ENCODE data around the gene FTCD. TPM values are rescaled to one million over a fixed set of nuclear protein-coding genes. Genes with fewer than 3 reads are reported as not detected.

FTCD gene
- total and polyA plus RNA-seq, 2 donors (not counting 3 experiments of a cell fraction or from before 2014, with no cell fraction given): 0.06 to 1.2 TPM

DNA sequence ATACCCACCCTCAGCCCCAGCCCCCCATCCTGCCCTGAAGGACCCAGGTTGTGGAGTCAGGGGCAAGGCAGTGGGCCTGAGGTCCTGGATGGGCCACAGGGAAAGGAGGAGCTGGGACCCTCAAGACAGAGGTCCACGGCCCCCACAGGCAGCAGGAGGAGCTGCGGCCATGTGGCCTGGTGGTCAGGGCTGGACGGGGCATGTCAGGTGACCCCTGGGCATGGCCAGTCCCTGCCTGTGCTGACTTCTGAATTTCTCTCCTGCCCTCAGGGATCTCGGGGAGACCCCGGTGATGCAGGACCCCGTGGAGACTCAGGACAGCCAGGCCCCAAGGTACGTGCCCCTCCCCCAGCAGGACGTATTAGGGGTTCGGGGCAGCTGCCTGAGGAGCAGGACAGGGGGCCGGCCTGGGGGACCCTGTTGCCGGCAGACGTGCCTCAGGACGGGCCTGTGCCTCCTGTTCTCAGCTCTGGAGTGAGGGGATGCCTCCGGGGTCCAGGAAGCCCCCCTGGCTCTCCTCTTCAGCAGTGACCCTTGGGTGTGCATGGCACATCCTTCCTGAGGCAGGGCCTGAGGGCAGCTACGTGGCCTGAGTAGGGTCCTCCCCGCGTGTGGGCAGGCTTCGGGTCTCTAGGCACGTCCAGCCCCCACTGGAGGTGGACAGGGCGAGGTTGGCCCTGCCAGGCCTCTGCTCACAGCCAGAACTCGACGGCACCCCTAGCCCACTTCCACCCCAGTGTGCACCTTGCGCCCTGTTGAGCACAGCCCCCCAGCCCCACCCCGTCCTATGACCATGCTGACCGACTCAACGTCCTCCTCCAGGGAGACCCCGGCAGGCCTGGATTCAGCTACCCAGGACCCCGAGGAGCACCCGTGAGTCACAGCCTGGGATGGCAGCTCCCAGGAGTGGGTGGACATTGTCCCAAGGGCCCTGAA lies 33.8 kb downstream of the FTCD start:
- no peaks in the 10 kb centered on the region for H3K4me1 ChIP-seq (ENCODE audit: control insufficient read depth, extremely low read depth, insufficient read depth, low read length)
- BruUV-seq (replicated peaks): no TSS peak
- no peaks in the 10 kb centered on the region for H3K79me2 ChIP-seq (ENCODE audit: control insufficient read depth, insufficient read depth, low read length)
- no peaks in the 10 kb centered on the region for H4K20me1 ChIP-seq (replicated peaks; ENCODE audit: control insufficient read depth, extremely low read depth, insufficient read depth, low read length)
- DNase-seq (ENCODE audit: low read depth, low spot score) (no peak), FAIRE-seq (no peak)
- intact Hi-C loops (cut with micrococcal nuclease): no loop called here
- H3K9ac ChIP-seq (replicated peaks; ENCODE audit: extremely low read depth, insufficient read depth, low read length): no peak overlapping the region
- TF ChIP-seq POLR2A (IDR thresholded peaks at IDR 0.05; ENCODE audit: low read depth, low read length) (no peak), MYC (IDR thresholded peaks at IDR 0.05; ENCODE audit: low read depth, low read length) (no peak), POLR2AphosphoS5 (IDR thresholded peaks at IDR 0.05; ENCODE audit: insufficient read depth, low read depth, low read length) (no peak), EZH2 (IDR thresholded peaks at IDR 0.05; ENCODE audit: borderline replicate concordance, low read depth, low read length, severe bottlenecking) (no peak), JUN (IDR thresholded peaks at IDR 0.05; ENCODE audit: borderline replicate concordance, insufficient read depth, insufficient read length, low read depth) (no peak), FOS (IDR thresholded peaks at IDR 0.05; ENCODE audit: borderline replicate concordance, insufficient read depth, low read length) (no peak), GATA2 (IDR thresholded peaks at IDR 0.05; ENCODE audit: insufficient read depth, insufficient read length, low read depth, low read length) (no peak)
- TF ChIP-seq, protein P1, sequence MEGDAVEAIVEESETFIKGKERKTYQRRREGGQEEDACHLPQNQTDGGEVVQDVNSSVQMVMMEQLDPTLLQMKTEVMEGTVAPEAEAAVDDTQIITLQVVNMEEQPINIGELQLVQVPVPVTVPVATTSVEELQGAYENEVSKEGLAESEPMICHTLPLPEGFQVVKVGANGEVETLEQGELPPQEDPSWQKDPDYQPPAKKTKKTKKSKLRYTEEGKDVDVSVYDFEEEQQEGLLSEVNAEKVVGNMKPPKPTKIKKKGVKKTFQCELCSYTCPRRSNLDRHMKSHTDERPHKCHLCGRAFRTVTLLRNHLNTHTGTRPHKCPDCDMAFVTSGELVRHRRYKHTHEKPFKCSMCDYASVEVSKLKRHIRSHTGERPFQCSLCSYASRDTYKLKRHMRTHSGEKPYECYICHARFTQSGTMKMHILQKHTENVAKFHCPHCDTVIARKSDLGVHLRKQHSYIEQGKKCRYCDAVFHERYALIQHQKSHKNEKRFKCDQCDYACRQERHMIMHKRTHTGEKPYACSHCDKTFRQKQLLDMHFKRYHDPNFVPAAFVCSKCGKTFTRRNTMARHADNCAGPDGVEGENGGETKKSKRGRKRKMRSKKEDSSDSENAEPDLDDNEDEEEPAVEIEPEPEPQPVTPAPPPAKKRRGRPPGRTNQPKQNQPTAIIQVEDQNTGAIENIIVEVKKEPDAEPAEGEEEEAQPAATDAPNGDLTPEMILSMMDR (IDR thresholded peaks at IDR 0.05; ENCODE audit: extremely low read depth in 1 of 2, insufficient read depth in 1 of 2, low read depth in 1 of 2, low read length in 2 of 2): no peak
- TF ChIP-seq, protein P2, sequence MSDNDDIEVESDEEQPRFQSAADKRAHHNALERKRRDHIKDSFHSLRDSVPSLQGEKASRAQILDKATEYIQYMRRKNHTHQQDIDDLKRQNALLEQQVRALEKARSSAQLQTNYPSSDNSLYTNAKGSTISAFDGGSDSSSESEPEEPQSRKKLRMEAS (IDR thresholded peaks at IDR 0.05; ENCODE audit: insufficient read depth, insufficient read length): no peak
- H3K9me3 ChIP-seq (replicated peaks; ENCODE audit: control insufficient read depth, insufficient read depth, low read length): no peaks in the 10 kb centered on the region
- no peaks in the 10 kb centered on the region for H3K27me3 ChIP-seq (ENCODE audit: control insufficient read depth in 2 of 2, insufficient read depth in 2 of 2, low read length in 2 of 2)
- dilution Hi-C loops (cut with MboI; ENCODE audit: extremely low pct_ligation_motif_present, low sequenced_read_pairs): no loop called here
- H3K36me3 ChIP-seq (ENCODE audit: control insufficient read depth in 2 of 2, extremely low read depth in 1 of 2, insufficient read depth in 2 of 2, low read length in 2 of 2): no peaks in the 10 kb centered on the region
- H3K9me1 ChIP-seq (replicated peaks; ENCODE audit: control insufficient read depth, extremely low read depth, insufficient read depth, low read length): no peaks in the 10 kb centered on the region
- H3K27ac ChIP-seq (ENCODE audit: insufficient read depth, low read depth, low read length): no peak overlapping the region
- POLR2A ChIA-PET: no interaction called here
- CTCF ChIA-PET: interaction anchor here (0.8 kb wide), 1 partner anchor 43 kb away, joined by 3 read pairs; no protein-coding TSS in a partner anchor
- no peak overlapping the region for H3K4me2 ChIP-seq (ENCODE audit: insufficient read depth, low read length)
- no peak overlapping the region for H2AFZ ChIP-seq (ENCODE audit: low read depth, low read length)
- H3K4me3 ChIP-seq (replicated peaks in 1 of 3; ENCODE audit: insufficient read depth in 1 of 3, low read depth in 1 of 3, low read length in 3 of 3): no peak overlapping the region

Measured in endothelial cell of umbilical vein (primary cell).